Liver (tissue), 9 donors: ENCODE data around the gene RALY. TPM values are rescaled to one million over a fixed set of nuclear protein-coding genes. Genes with fewer than 3 reads are reported as not detected.

Source experiments
- DNase-seq: peaks from one replicate; pipeline ENCODE4 v3.0.0-alpha.2; 2017; ENCODE audit warnings: low spot score
- H3K27ac ChIP-seq, 2 donors: one replicate each; pipeline ENCODE4 v1.7.0; 2013; ENCODE audit warnings: inconsistent platforms in 2 of 2, low read length in 2 of 2, control low read depth in 1 of 2, low read depth in 1 of 2, mild to moderate bottlenecking in 1 of 2
- H3K27me3 ChIP-seq, 4 donors: one replicate each; pipeline versions ENCODE4 v1.6.1 to v1.7.0; 2013; ENCODE audit warnings: low read length in 3 of 4, inconsistent platforms in 1 of 4, mild to moderate bottlenecking in 1 of 4, moderate library complexity in 1 of 4; ENCODE audit not compliant: control insufficient read depth in 4 of 4, insufficient read depth in 4 of 4
- H3K36me3 ChIP-seq, 4 donors: one replicate each; pipeline versions ENCODE4 v1.6.1 to v1.7.0; 2013; ENCODE audit warnings: low read length in 3 of 4, mild to moderate bottlenecking in 3 of 4, low read depth in 1 of 4, moderate library complexity in 1 of 4; ENCODE audit not compliant: control insufficient read depth in 4 of 4, insufficient read depth in 3 of 4
- H3K4me1 ChIP-seq, 4 donors: one replicate each; pipeline versions ENCODE4 v1.6.1 to v1.7.0; 2013; ENCODE audit warnings: low read length in 3 of 4, mild to moderate bottlenecking in 3 of 4, moderate library complexity in 1 of 4; ENCODE audit not compliant: control insufficient read depth in 4 of 4, insufficient read depth in 4 of 4
- H3K4me3 ChIP-seq, 3 donors: one replicate each; pipeline versions ENCODE4 v1.6.1 to v1.7.0; 2013; ENCODE audit warnings: low read length in 3 of 3, control low read depth in 1 of 3, low read depth in 1 of 3, mild to moderate bottlenecking in 1 of 3
- H3K9ac ChIP-seq, 2 donors: one replicate each; pipeline ENCODE4 v1.7.0; 2013; ENCODE audit warnings: low read length in 2 of 2, mild to moderate bottlenecking in 2 of 2, moderate library complexity in 2 of 2, control low read depth in 1 of 2, low read depth in 1 of 2
- H3K9me3 ChIP-seq, 4 donors: one replicate each; pipeline versions ENCODE4 v1.6.1 to v1.7.0; 2013; ENCODE audit warnings: low read length in 3 of 4; ENCODE audit not compliant: control insufficient read depth in 4 of 4
- FOXA1 ChIP-seq: IDR thresholded peaks from 2 replicates; pipeline ENCODE4 v1.6.1; 2016; ENCODE audit warnings: antibody characterized with exemption
- GABPA ChIP-seq, 2 donors: IDR thresholded peaks in 1 of 2; conservative IDR thresholded peaks in 1 of 2; 2 replicates each; pipeline ENCODE4 v1.6.1; 2016; ENCODE audit warnings: antibody characterized with exemption in 2 of 2, mild to moderate bottlenecking in 1 of 2, moderate library complexity in 1 of 2
- HNF4G ChIP-seq: IDR thresholded peaks from 2 replicates; pipeline ENCODE4 v1.6.1; 2016; ENCODE audit warnings: antibody characterized with exemption
- MAX ChIP-seq: IDR thresholded peaks from 2 replicates; pipeline ENCODE4 v1.6.1; 2016; ENCODE audit warnings: antibody characterized with exemption
- NR2F2 ChIP-seq: IDR thresholded peaks from 2 replicates; pipeline ENCODE4 v1.6.1; 2016; ENCODE audit warnings: antibody characterized with exemption
- SP1 ChIP-seq: IDR thresholded peaks from 2 replicates; pipeline ENCODE4 v1.6.1; 2018; ENCODE audit warnings: antibody characterized with exemption, mild to moderate bottlenecking
- TAF1 ChIP-seq: conservative IDR thresholded peaks from 2 replicates; pipeline ENCODE4 v1.6.1; 2016; ENCODE audit warnings: antibody characterized with exemption, mild to moderate bottlenecking
- YY1 ChIP-seq: IDR thresholded peaks from 2 replicates; pipeline ENCODE4 v1.6.1; 2016; ENCODE audit warnings: antibody characterized with exemption, mild to moderate bottlenecking
- WGBS: extraction: QIAGEN DNeasy Blood & Tissue Kit; methylation state at CpG from one replicate; pipeline ENCODE4 v1.1.7; 2013; 5-methylcytosine and 5-hydroxymethylcytosine counted together
- polyA plus RNA-seq, 2 donors: library from polyadenylated mRNA; stranded (reverse) in 1 of 2; unstranded in 1 of 2; fragments of 200-250 nt in 1 of 2; fragments of >200 nt in 1 of 2; fragmentation: Nextera tagmentation in 1 of 2; extraction: Ambion mirVana in 1 of 2; gene quantifications; one replicate each; pipeline versions ENCODE4 v1.2.1 to v1.2.3, GENCODE V29; 2013 to 2015
- total RNA-seq, 2 donors: library from RNA; depleted of rRNA; stranded (reverse); fragments of >200 nt; gene quantifications; one replicate each; pipeline ENCODE4 v1.2.3, GENCODE V29; 2014
- TF ChIP-seq, protein P1 (sequence below): IDR thresholded peaks from 2 replicates; pipeline ENCODE4 v1.6.1; 2016; ENCODE audit warnings: antibody characterized with exemption, mild to moderate bottlenecking
- TF ChIP-seq, protein P2 (sequence below): IDR thresholded peaks from 2 replicates; pipeline ENCODE4 v1.6.1; 2016; ENCODE audit warnings: antibody characterized with exemption
- TF ChIP-seq, protein P3 (sequence below): IDR thresholded peaks from 2 replicates; pipeline ENCODE4 v1.6.1; 2016; ENCODE audit warnings: antibody characterized with exemption
- TF ChIP-seq, protein P4 (sequence below): fragments of 150-350 bp; IDR thresholded peaks from 2 replicates; pipeline ENCODE4 v1.5.1; 2017; ENCODE audit warnings: improper control_type of control experiment, low read depth, low read length; ENCODE audit not compliant: missing input control
- donor health status: healthy.
- donor health status: healthy.
- donor health status: healthy.
- donor health status: healthy.
- donor health status: healthy.

The RALY gene
- total and polyA plus RNA-seq, 4 donors: 23.1 to 47.4 (median 33.3) TPM

DNA sequence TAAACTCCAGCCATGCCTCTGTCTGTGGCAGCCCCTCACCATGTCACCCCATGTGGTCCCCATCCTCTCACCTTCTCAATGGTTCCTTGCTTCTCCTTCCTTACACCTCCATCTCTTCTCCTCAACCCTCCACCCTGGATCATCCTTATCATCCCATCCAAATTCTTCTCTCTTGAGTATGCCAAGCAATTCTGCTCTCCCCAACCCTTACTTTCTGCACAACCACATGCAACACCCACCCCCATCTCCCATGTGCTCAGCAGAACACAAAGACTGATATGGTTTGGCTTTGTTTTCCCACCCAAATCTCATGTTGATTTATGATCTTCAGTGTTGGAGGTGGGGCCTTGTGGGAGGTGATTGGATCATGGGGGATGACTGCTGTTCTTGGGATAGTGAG lies 42.5 kb upstream of the RALY start:
- no peak overlapping the region for H3K4me3 ChIP-seq
- TF ChIP-seq SP1: no peak
- H3K27ac ChIP-seq: no peak overlapping the region
- H3K4me1 ChIP-seq: no peaks in the 10 kb centered on the region
- no peak for DNase-seq
- H3K9ac ChIP-seq: no peak overlapping the region
- no peaks in the 10 kb centered on the region for H3K36me3 ChIP-seq
- peaks cover 7 to 13% (median 11%) of the 10 kb centered on the region in 4 donors for H3K9me3 ChIP-seq
- no peaks in the 10 kb centered on the region for H3K27me3 ChIP-seq

DNA sequence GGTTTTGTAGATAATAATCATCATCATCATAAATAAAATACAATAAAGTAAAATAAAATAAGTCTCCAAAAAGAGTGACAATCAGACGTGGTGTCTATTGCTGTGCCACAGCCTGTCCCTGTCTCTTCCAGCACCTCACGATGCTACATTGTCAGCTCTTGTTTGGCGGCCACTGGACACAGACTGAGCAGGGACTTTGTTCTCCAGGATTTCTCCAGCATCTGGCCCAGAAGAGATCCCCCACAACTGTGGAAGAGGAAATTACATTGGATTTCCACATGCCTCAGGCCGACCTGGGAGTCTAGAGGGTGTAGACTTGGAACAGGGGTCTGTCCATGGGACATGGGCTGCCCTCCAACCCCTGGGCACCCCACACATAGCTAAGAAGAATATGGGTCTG lies 39.2 kb upstream of the RALY start:
- WGBS: 85% methylated on average over 4 of the region's 4 CpGs
- no peak overlapping the region for H3K4me3 ChIP-seq
- H3K9ac ChIP-seq: no peak overlapping the region
- H3K27ac ChIP-seq: no peak overlapping the region
- no peak for DNase-seq
- TF ChIP-seq, protein P1, sequence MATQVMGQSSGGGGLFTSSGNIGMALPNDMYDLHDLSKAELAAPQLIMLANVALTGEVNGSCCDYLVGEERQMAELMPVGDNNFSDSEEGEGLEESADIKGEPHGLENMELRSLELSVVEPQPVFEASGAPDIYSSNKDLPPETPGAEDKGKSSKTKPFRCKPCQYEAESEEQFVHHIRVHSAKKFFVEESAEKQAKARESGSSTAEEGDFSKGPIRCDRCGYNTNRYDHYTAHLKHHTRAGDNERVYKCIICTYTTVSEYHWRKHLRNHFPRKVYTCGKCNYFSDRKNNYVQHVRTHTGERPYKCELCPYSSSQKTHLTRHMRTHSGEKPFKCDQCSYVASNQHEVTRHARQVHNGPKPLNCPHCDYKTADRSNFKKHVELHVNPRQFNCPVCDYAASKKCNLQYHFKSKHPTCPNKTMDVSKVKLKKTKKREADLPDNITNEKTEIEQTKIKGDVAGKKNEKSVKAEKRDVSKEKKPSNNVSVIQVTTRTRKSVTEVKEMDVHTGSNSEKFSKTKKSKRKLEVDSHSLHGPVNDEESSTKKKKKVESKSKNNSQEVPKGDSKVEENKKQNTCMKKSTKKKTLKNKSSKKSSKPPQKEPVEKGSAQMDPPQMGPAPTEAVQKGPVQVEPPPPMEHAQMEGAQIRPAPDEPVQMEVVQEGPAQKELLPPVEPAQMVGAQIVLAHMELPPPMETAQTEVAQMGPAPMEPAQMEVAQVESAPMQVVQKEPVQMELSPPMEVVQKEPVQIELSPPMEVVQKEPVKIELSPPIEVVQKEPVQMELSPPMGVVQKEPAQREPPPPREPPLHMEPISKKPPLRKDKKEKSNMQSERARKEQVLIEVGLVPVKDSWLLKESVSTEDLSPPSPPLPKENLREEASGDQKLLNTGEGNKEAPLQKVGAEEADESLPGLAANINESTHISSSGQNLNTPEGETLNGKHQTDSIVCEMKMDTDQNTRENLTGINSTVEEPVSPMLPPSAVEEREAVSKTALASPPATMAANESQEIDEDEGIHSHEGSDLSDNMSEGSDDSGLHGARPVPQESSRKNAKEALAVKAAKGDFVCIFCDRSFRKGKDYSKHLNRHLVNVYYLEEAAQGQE: no peak
- no peak for TF ChIP-seq HNF4G
- TF ChIP-seq, protein P2, sequence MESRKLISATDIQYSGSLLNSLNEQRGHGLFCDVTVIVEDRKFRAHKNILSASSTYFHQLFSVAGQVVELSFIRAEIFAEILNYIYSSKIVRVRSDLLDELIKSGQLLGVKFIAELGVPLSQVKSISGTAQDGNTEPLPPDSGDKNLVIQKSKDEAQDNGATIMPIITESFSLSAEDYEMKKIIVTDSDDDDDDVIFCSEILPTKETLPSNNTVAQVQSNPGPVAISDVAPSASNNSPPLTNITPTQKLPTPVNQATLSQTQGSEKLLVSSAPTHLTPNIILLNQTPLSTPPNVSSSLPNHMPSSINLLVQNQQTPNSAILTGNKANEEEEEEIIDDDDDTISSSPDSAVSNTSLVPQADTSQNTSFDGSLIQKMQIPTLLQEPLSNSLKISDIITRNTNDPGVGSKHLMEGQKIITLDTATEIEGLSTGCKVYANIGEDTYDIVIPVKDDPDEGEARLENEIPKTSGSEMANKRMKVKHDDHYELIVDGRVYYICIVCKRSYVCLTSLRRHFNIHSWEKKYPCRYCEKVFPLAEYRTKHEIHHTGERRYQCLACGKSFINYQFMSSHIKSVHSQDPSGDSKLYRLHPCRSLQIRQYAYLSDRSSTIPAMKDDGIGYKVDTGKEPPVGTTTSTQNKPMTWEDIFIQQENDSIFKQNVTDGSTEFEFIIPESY: no peak
- TF ChIP-seq NR2F2: no peak
- no peak for TF ChIP-seq SP1
- no peak for TF ChIP-seq TAF1
- TF ChIP-seq, protein P3, sequence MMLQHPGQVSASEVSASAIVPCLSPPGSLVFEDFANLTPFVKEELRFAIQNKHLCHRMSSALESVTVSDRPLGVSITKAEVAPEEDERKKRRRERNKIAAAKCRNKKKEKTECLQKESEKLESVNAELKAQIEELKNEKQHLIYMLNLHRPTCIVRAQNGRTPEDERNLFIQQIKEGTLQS: no peak
- no peak for TF ChIP-seq GABPA (IDR thresholded peaks at IDR 0.05 in 1 of 2, conservative IDR thresholded peaks at IDR 0.05 in 1 of 2)
- H3K27me3 ChIP-seq: no peaks in the 10 kb centered on the region
- no peaks in the 10 kb centered on the region for H3K36me3 ChIP-seq
- no peaks in the 10 kb centered on the region for H3K4me1 ChIP-seq
- peaks cover 0 to 2% (median under 1%) of the 10 kb centered on the region in 4 donors for H3K9me3 ChIP-seq

GRCh38 chr20:33963751-33964150 lies 30.0 kb upstream of the RALY start:
- Histone ChIP-seq H3K36me3 (no peaks in the 10 kb centered on the region), H3K27ac (no peak overlapping the region), H3K4me3 (no peak overlapping the region), H3K9me3 (no peaks in the 10 kb centered on the region), H3K27me3 (no peaks in the 10 kb centered on the region), H3K4me1 (peaks cover 0 to 6% (median 0%) of the 10 kb centered on the region in 4 donors), H3K9ac (no peak overlapping the region)
- no peak for TF ChIP-seq YY1
- TF ChIP-seq, protein P2: no peak
- no peak for TF ChIP-seq FOXA1
- TF ChIP-seq GABPA (IDR thresholded peaks at IDR 0.05 in 1 of 2, conservative IDR thresholded peaks at IDR 0.05 in 1 of 2): no peak
- TF ChIP-seq TAF1: no peak
- TF ChIP-seq, protein P1: no peak
- TF ChIP-seq, protein P4, sequence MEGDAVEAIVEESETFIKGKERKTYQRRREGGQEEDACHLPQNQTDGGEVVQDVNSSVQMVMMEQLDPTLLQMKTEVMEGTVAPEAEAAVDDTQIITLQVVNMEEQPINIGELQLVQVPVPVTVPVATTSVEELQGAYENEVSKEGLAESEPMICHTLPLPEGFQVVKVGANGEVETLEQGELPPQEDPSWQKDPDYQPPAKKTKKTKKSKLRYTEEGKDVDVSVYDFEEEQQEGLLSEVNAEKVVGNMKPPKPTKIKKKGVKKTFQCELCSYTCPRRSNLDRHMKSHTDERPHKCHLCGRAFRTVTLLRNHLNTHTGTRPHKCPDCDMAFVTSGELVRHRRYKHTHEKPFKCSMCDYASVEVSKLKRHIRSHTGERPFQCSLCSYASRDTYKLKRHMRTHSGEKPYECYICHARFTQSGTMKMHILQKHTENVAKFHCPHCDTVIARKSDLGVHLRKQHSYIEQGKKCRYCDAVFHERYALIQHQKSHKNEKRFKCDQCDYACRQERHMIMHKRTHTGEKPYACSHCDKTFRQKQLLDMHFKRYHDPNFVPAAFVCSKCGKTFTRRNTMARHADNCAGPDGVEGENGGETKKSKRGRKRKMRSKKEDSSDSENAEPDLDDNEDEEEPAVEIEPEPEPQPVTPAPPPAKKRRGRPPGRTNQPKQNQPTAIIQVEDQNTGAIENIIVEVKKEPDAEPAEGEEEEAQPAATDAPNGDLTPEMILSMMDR: no peak
- no peak for TF ChIP-seq MAX
- DNase-seq: no peak
- 74% methylated on average over 3 of the region's 3 CpGs for WGBS
